Neural crest cell (in vitro differentiated cells): ENCODE measurements around the gene TIMM13. TPM values are rescaled to one million over a fixed set of nuclear protein-coding genes. Genes with fewer than 3 reads are reported as not detected.

Experiments
- DNase-seq: peaks from one replicate; pipeline ENCODE4 v3.0.0; 2021; ENCODE audit warnings: low read depth, mixed read lengths, low spot score
- H3K27ac Mint-ChIP-seq: one replicate; pipeline ENCODE4 v1.8.0; 2021; ENCODE audit warnings: mild to moderate bottlenecking, mixed read lengths; ENCODE audit not compliant: unreplicated experiment
- H3K27me3 Mint-ChIP-seq: 2 replicates; pipeline ENCODE4 v1.8.0; 2021; ENCODE audit warnings: low read depth, mild to moderate bottlenecking, mixed read lengths
- H3K36me3 Mint-ChIP-seq: 2 replicates; pipeline ENCODE4 v1.8.0; 2021; ENCODE audit warnings: low read depth, mild to moderate bottlenecking, mixed read lengths
- H3K4me1 Mint-ChIP-seq: 2 replicates; pipeline ENCODE4 v1.8.0; 2021; ENCODE audit warnings: mixed read lengths
- H3K4me3 Mint-ChIP-seq: one replicate; pipeline ENCODE4 v1.8.0; 2021; ENCODE audit warnings: mild to moderate bottlenecking, mixed read lengths
- H3K9me3 Mint-ChIP-seq: 2 replicates; pipeline ENCODE4 v1.8.0; 2021; ENCODE audit warnings: mixed read lengths
- total RNA-seq: library from RNA; stranded (reverse); gene quantifications from 2 replicates; pipeline ENCODE4 v1.2.1, GENCODE V29; 2021
- TF ChIP-seq, protein P1 (sequence below): fragments of 200-600 bp; sonication (generic); conservative IDR thresholded peaks from 2 replicates; pipeline ENCODE4 v1.5.0; 2021; ENCODE audit warnings: antibody characterized with exemption, mild to moderate bottlenecking

The TIMM13 gene
- total RNA-seq, 1 donor from 2014 or later = 145 TPM

DNA sequence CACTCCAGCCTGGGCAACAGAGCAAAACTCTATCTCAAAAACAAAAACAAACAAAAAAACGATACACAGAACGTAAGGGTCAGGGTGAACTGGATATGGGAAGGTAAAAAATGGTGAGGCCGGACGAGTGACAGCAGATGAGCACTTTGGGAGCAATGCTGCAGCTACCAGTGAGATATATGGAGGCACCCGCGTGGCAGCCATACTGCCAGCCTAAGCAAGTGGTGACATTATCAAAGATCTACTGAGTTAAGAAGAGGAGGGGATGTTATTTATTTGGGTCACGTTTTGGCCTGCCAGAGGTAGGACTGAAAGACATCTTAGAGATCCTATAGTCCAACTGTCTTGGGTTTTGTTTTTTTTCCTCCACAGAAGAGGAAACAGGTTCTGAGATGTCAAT lies 14.2 kb downstream of the TIMM13 start:
- Mint-ChIP-seq H3K27ac (no peak overlapping the region), H3K4me3 (no peak overlapping the region), H3K9me3 (no peaks in the 10 kb centered on the region), H3K27me3 (peaks cover 11% of the 10 kb centered on the region), H3K36me3 (no peaks in the 10 kb centered on the region), H3K4me1 (no peaks in the 10 kb centered on the region)
- DNase-seq = no peak
- TF ChIP-seq, protein P1, sequence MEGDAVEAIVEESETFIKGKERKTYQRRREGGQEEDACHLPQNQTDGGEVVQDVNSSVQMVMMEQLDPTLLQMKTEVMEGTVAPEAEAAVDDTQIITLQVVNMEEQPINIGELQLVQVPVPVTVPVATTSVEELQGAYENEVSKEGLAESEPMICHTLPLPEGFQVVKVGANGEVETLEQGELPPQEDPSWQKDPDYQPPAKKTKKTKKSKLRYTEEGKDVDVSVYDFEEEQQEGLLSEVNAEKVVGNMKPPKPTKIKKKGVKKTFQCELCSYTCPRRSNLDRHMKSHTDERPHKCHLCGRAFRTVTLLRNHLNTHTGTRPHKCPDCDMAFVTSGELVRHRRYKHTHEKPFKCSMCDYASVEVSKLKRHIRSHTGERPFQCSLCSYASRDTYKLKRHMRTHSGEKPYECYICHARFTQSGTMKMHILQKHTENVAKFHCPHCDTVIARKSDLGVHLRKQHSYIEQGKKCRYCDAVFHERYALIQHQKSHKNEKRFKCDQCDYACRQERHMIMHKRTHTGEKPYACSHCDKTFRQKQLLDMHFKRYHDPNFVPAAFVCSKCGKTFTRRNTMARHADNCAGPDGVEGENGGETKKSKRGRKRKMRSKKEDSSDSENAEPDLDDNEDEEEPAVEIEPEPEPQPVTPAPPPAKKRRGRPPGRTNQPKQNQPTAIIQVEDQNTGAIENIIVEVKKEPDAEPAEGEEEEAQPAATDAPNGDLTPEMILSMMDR = no peak

DNA sequence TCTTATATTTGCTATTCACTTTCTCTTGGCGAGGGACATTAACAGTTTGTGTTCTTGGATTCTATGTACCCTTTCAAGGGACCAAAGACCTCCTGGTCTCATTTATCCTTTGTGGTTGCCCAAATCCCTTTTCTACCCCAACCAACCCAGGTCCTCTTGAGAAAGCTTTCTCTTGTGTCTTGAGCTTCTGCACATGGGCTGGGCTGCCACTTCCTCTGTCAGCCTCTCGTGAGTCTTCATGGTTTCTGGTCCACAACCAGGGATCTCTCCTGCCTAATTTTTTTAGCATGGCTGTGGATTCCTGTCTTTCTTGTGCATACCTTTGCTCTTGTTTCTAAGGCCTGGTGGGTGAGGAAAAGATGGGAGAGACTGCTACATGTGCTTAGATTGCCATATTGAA lies 14.9 kb downstream of the TIMM13 start:
- TF ChIP-seq, protein P1 = no peak
- Mint-ChIP-seq H3K9me3 (no peaks in the 10 kb centered on the region), H3K27me3 (peaks cover 11% of the 10 kb centered on the region), H3K27ac (no peak overlapping the region), H3K4me1 (no peaks in the 10 kb centered on the region), H3K4me3 (no peak overlapping the region), H3K36me3 (no peaks in the 10 kb centered on the region)
- DNase-seq = no peak

DNA sequence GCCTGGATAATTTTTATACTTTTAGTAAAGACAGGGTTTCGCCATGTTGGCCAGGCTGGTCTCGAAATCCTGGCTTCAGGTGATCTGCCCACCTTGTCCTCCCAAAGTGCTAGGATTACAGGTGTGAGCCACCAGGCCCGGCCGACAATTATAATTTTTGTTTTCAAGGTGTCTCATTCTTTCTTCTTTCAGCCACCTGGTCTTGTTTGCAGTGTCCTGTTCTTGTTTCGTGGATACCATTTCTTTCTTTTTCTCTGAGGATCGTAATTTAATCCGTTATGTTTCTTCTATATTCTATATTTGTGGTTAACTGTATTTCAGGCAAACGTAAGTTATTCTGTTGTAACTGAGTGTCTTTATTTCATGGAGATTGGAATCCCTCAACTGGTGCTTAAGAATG lies 15.7 kb downstream of the TIMM13 start:
- H3K27me3 Mint-ChIP-seq = peaks cover 11% of the 10 kb centered on the region
- no peak overlapping the region for H3K27ac Mint-ChIP-seq
- no peaks in the 10 kb centered on the region for H3K4me1 Mint-ChIP-seq
- DNase-seq = no peak
- TF ChIP-seq, protein P1 = no peak
- no peaks in the 10 kb centered on the region for H3K36me3 Mint-ChIP-seq
- no peaks in the 10 kb centered on the region for H3K9me3 Mint-ChIP-seq
- H3K4me3 Mint-ChIP-seq = no peak overlapping the region

DNA sequence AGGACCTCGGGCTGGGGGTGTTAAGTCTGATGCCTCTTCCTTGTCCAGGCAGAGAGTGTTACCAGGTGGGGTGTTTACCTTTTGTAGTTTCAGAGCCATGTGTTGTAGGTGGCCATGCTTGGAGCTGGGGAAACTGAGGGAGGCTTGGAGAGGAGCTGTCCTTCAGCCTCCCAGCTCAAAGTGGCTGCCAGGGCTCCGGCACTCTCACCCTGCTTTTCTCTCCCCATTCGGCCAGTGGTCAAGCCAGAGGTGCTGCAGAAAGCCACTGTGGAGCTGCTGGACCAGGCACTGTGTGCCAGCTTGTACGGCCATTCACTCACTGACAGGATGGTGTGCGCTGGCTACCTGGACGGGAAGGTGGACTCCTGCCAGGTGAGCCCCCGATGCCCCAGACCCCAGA lies 17.4 kb downstream of the TIMM13 start:
- DNase-seq = no peak
- no peaks in the 10 kb centered on the region for H3K9me3 Mint-ChIP-seq
- no peak overlapping the region for H3K27ac Mint-ChIP-seq
- H3K4me3 Mint-ChIP-seq = peak overlapping the region; percentile 41
- TF ChIP-seq, protein P1 = no peak
- no peaks in the 10 kb centered on the region for H3K4me1 Mint-ChIP-seq
- peaks cover 11% of the 10 kb centered on the region for H3K27me3 Mint-ChIP-seq
- no peaks in the 10 kb centered on the region for H3K36me3 Mint-ChIP-seq

DNA sequence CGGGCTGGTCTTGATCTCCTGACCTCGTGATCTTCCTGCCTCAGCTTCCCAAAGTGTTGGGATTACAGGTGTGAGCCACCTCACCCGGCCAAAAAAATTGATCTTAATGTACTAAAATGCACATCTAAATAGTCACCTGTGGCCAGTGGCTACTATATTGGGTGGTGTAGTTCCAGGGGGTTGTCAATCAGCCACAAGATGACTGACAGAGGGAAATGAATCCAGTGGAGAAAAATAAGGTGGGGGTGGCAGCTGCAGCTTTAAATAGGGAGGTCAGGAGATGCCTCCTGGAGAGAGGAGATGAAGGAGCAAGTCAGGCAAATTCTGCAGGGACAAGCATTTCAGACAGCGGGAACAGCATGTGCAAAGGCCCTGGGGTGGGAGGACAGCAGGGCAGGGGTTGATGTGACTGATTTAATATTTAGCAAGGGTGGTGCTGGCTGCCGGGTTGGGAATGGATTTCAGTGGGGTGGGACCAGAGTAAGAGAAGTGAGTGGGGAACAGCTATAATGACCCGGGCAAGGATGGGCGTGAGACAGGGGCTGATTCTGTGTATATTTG lies 18.0 kb downstream of the TIMM13 start:
- no peaks in the 10 kb centered on the region for H3K36me3 Mint-ChIP-seq
- H3K9me3 Mint-ChIP-seq = no peaks in the 10 kb centered on the region
- H3K27me3 Mint-ChIP-seq = peaks cover 11% of the 10 kb centered on the region
- no peak overlapping the region for H3K27ac Mint-ChIP-seq
- no peak for DNase-seq
- TF ChIP-seq, protein P1 = no peak
- peak overlapping the region; percentile 41 for H3K4me3 Mint-ChIP-seq
- H3K4me1 Mint-ChIP-seq = no peaks in the 10 kb centered on the region
